ENCODE measurements around the gene BAHD1.

BAHD1 gene

GRCh38 chr15:40500568-40501330, 60.0 kb downstream of the BAHD1 start:
- DNase-seq, result no peak

GRCh38 chr15:40501487-40501886, 60.7 kb downstream of the BAHD1 start:
- DNase-seq, result no peak

- no peak for DNase-seq
Measured at GRCh38 chr15:40506964-40507571, 66.3 kb downstream of the BAHD1 start.

- no peak for DNase-seq
Measured at GRCh38 chr15:40508216-40508615, 67.5 kb downstream of the BAHD1 start.

GRCh38 chr15:40510201-40510600, 69.4 kb downstream of the BAHD1 start:
- DNase-seq, result no peak

GRCh38 chr15:40511093-40511471, 70.3 kb downstream of the BAHD1 start:
- no peak for DNase-seq

- no peak for DNase-seq
Measured at GRCh38 chr15:40511472-40512133, 70.8 kb downstream of the BAHD1 start.

- DNase-seq, result no peak
Measured at GRCh38 chr15:40512440-40512839, 71.7 kb downstream of the BAHD1 start.

- DNase-seq, result no peak
Measured at GRCh38 chr15:40513609-40514008, 72.9 kb downstream of the BAHD1 start.

- no peak for DNase-seq
Measured at GRCh38 chr15:40516322-40516721, 75.6 kb downstream of the BAHD1 start.

All from NCI-H187 treated with DMSO at 0.1 percent for 48 hours (cell line).